KMS-11 (cell line): ENCODE data around the gene ARID4B.

ENCODE experiments used
- H2AFZ ChIP-seq: fragments of 200-600 bp; sonication (generic); 2 replicates; pipeline ENCODE4 v1.6.1; 2016; ENCODE audit warnings: antibody characterized with exemption, mixed run types, low read depth
- H3K27ac ChIP-seq: fragments of 200-600 bp; sonication (generic); 2 replicates; pipeline ENCODE4 v1.6.1; 2016; ENCODE audit warnings: mild to moderate bottlenecking, mixed run types
- H3K27me3 ChIP-seq: fragments of 200-600 bp; sonication (generic); 2 replicates; pipeline ENCODE4 v1.6.1; 2017; ENCODE audit warnings: mild to moderate bottlenecking, low read depth, mixed run types, moderate library complexity; ENCODE audit not compliant: insufficient read depth
- H3K36me3 ChIP-seq: fragments of 200-600 bp; sonication (generic); 2 replicates; pipeline ENCODE4 v1.6.1; 2017; ENCODE audit warnings: mild to moderate bottlenecking, mixed run types; ENCODE audit not compliant: insufficient read depth
- H3K4me1 ChIP-seq: fragments of 200-600 bp; sonication (generic); 2 replicates; pipeline ENCODE4 v1.6.1; 2016; ENCODE audit warnings: mild to moderate bottlenecking, low read depth, mixed run types; ENCODE audit not compliant: poor library complexity, severe bottlenecking
- H3K4me2 ChIP-seq: fragments of 200-600 bp; sonication (generic); 2 replicates; pipeline ENCODE4 v1.7.0; 2016; ENCODE audit warnings: mild to moderate bottlenecking, mixed run types
- H3K4me3 ChIP-seq: fragments of 200-600 bp; sonication (generic); IDR thresholded peaks from 2 replicates; pipeline ENCODE4 v1.6.1; 2017; ENCODE audit warnings: low read depth, low read length, mixed read lengths; ENCODE audit not compliant: insufficient read depth
- H3K79me2 ChIP-seq: fragments of 200-600 bp; sonication (generic); 2 replicates; pipeline ENCODE4 v1.6.1; 2016; ENCODE audit warnings: low read depth, mixed run types; ENCODE audit not compliant: insufficient read depth
- H3K9ac ChIP-seq: fragments of 200-600 bp; sonication (generic); 2 replicates; pipeline ENCODE4 v1.6.1; 2016; ENCODE audit warnings: mild to moderate bottlenecking, mixed run types
- H4K20me1 ChIP-seq: fragments of 200-600 bp; sonication (generic); 2 replicates; pipeline ENCODE4 v1.6.1; 2016; ENCODE audit warnings: mild to moderate bottlenecking, mixed run types; ENCODE audit not compliant: insufficient read depth
- TF ChIP-seq, protein P1 (sequence below): fragments of 200-600 bp; sonication (generic); conservative IDR thresholded peaks from 2 replicates; pipeline ENCODE4 v1.6.1; 2017; ENCODE audit warnings: low read depth, mild to moderate bottlenecking, antibody characterized with exemption, low read length, moderate library complexity, mixed read lengths

Gene ARID4B

DNA sequence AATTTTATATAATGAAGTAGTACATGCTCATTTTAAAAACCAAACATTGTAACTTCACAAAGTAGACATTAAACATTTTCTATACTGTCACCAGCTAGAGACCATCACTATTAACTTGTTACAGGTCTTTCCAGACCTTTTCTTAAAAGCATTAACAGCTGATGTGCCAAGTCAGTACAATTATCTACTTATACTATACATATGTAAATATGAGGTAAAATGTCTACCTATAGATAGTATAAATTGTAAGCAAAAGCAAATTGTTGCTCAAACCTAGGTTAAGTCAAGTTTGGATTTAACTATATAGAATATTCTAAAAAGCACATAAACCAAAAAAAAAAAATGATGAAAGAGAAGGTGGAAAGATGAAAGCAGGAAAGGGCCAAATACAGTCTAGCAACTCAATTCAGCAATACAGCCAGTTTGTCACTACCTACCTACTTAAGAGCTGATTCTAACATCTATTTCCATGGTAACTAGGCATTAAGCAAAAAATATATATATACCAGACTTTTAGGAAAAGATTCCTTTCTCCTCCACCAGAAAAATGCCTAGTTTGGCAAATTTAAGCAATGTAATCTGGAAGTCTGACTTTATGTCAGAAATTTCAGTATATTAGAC lies 34.5 kb downstream of the ARID4B start:
- no peak overlapping the region for H3K9ac ChIP-seq
- H3K4me3 ChIP-seq: no peak overlapping the region
- TF ChIP-seq, protein P1, sequence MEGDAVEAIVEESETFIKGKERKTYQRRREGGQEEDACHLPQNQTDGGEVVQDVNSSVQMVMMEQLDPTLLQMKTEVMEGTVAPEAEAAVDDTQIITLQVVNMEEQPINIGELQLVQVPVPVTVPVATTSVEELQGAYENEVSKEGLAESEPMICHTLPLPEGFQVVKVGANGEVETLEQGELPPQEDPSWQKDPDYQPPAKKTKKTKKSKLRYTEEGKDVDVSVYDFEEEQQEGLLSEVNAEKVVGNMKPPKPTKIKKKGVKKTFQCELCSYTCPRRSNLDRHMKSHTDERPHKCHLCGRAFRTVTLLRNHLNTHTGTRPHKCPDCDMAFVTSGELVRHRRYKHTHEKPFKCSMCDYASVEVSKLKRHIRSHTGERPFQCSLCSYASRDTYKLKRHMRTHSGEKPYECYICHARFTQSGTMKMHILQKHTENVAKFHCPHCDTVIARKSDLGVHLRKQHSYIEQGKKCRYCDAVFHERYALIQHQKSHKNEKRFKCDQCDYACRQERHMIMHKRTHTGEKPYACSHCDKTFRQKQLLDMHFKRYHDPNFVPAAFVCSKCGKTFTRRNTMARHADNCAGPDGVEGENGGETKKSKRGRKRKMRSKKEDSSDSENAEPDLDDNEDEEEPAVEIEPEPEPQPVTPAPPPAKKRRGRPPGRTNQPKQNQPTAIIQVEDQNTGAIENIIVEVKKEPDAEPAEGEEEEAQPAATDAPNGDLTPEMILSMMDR: no peak
- H3K4me2 ChIP-seq: peak overlapping the region; percentile 9; the same call in 1 of the 2 replicates
- H3K79me2 ChIP-seq: peaks cover 85% of the 10 kb centered on the region
- no peak overlapping the region for H3K27ac ChIP-seq
- no peaks in the 10 kb centered on the region for H3K27me3 ChIP-seq
- no peak overlapping the region for H2AFZ ChIP-seq
- H4K20me1 ChIP-seq: peaks cover 40% of the 10 kb centered on the region
- H3K36me3 ChIP-seq: no peaks in the 10 kb centered on the region
- peaks cover 56% of the 10 kb centered on the region for H3K4me1 ChIP-seq

DNA sequence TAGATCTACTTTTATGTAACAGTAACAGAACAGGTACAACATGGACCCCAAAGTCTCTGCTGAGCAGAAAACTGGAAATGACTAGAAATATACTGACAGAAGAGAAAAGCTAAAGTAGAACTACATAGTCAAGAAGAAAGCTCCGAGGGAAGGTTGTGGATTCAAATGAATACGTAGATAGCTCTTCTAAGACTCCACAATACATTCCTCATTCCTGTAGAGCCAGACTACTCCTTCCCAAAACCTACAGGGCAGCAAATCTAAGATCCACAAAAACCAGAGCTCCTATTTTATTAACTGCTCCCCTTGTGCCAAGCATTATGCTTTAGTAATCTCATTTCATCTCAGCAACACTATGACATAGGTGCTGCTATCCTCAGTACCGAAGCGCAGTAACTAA lies 35.2 kb downstream of the ARID4B start:
- Histone ChIP-seq H4K20me1 (peaks cover 40% of the 10 kb centered on the region), H3K27ac (no peak overlapping the region), H3K4me2 (no peak overlapping the region), H3K9ac (no peak overlapping the region), H3K27me3 (no peaks in the 10 kb centered on the region), H3K79me2 (peaks cover 88% of the 10 kb centered on the region), H3K36me3 (no peaks in the 10 kb centered on the region), H3K4me1 (peaks cover 53% of the 10 kb centered on the region), H3K4me3 (no peak overlapping the region), H2AFZ (no peak overlapping the region)
- TF ChIP-seq, protein P1: no peak

DNA sequence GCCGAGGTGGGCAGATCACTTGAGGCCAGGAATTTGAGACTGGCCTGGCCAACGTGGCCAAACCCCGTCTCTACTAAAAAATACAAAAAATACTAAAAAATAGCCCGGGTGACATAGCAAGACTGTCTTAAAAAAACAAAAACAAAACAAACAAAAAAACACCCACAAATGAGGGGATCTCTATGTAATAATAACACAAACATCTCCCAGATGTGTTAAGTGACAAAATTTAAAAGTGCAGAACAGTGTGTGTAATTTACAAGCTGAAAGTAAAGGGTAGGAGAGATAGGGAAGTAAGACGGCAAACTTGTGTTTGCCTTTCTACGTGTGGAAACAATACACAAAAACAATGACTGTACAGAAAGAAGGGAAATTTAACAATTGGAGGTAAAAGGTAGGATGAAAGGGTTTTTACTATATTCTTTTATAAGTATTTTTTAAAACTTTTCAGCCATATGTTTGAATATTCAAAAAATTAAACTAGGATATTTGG lies 36.3 kb downstream of the ARID4B start:
- Histone ChIP-seq H3K36me3 (no peaks in the 10 kb centered on the region), H3K4me2 (no peak overlapping the region), H2AFZ (no peak overlapping the region), H3K79me2 (peaks cover 89% of the 10 kb centered on the region), H3K9ac (no peak overlapping the region), H3K4me1 (peaks cover 45% of the 10 kb centered on the region), H3K4me3 (no peak overlapping the region), H4K20me1 (peaks cover 40% of the 10 kb centered on the region), H3K27ac (no peak overlapping the region), H3K27me3 (no peaks in the 10 kb centered on the region)
- TF ChIP-seq, protein P1: no peak

GRCh38 chr1:235290740-235291502 lies 37.1 kb downstream of the ARID4B start:
- H3K4me2 ChIP-seq: no peak overlapping the region
- H3K27ac ChIP-seq: no peak overlapping the region
- TF ChIP-seq, protein P1: no peak
- H3K36me3 ChIP-seq: no peaks in the 10 kb centered on the region
- H3K4me1 ChIP-seq: peaks cover 40% of the 10 kb centered on the region
- H3K79me2 ChIP-seq: peaks cover 89% of the 10 kb centered on the region
- no peak overlapping the region for H2AFZ ChIP-seq
- no peak overlapping the region for H3K4me3 ChIP-seq
- H3K27me3 ChIP-seq: no peaks in the 10 kb centered on the region
- H4K20me1 ChIP-seq: peaks cover 35% of the 10 kb centered on the region
- no peak overlapping the region for H3K9ac ChIP-seq
